ENCODE results near the gene PRM1. TPM values are rescaled to one million over a fixed set of nuclear protein-coding genes. Genes with fewer than 3 reads are reported as not detected.

The PRM1 gene
- total and polyA plus RNA-seq, 2 of the 8 experiments (the other 6 are each of a cell fraction or from before 2014, with no cell fraction given) = 0.54 to 0.82 TPM

GRCh38 chr16:11307639-11308492 is 26.7 kb upstream of the PRM1 start:
- Histone ChIP-seq H3K79me1 (ENCODE audit: low read depth, low read length) (no peaks in the 10 kb centered on the region), H2AFZ (ENCODE audit: low read length) (no peak overlapping the region), H3K23me2 (ENCODE audit: low read depth, low read length) (no peaks in the 10 kb centered on the region; the same call in 1 of the 2 replicates), H4K8ac (ENCODE audit: extremely low read depth, insufficient read depth, low read length) (no peak overlapping the region; the same call in 1 of the 2 replicates), H3K79me2 (ENCODE audit: control insufficient read depth in 1 of 2, insufficient read depth in 2 of 2, low read length in 2 of 2) (no peaks in the 10 kb centered on the region), H2AK5ac (ENCODE audit: low read depth, low read length) (peak overlapping the region; percentile 44; the same call in 1 of the 2 replicates), H2BK5ac (ENCODE audit: low read depth, low read length) (peak overlapping the region; percentile 90; the same call in 1 of the 2 replicates), H2BK20ac (ENCODE audit: low read length) (peak overlapping the region; percentile 93), H3K9ac (replicated peaks in 1 of 4; ENCODE audit: extremely low read depth in 1 of 4, low read depth in 3 of 4, low read length in 3 of 4) (no peak overlapping the region), H3K4me2 (ENCODE audit: insufficient read depth in 1 of 2, low read depth in 2 of 2, low read length in 2 of 2) (no peak overlapping the region), H3K9me3 (ENCODE audit: insufficient read depth in 2 of 2, low read depth in 1 of 2, low read length in 1 of 2) (no peaks in the 10 kb centered on the region), H3K4me1 (replicated peaks in 1 of 4; ENCODE audit: control insufficient read depth in 3 of 4, insufficient read depth in 4 of 4, low read length in 3 of 4) (peaks cover 4 to 17% (median 6%) of the 10 kb centered on the region in 4 experiments; a peak in 6 of 7 replicates), H4K91ac (replicated peaks; ENCODE audit: insufficient read length, low read length) (peak overlapping the region; percentile 95), H3K56ac (replicated peaks; ENCODE audit: insufficient read length, low read depth, low read length) (no peak overlapping the region), H3K23ac (ENCODE audit: insufficient read length) (no peak overlapping the region), H3K27me3 (replicated peaks in 1 of 4; ENCODE audit: control insufficient read depth in 3 of 4, extremely low read depth in 1 of 4, insufficient read depth in 3 of 4, low read length in 3 of 4) (no peaks in the 10 kb centered on the region), H3K36me3 (ENCODE audit: control insufficient read depth in 2 of 4, insufficient read depth in 4 of 4, low read length in 3 of 4) (no peaks in the 10 kb centered on the region), H4K20me1 (replicated peaks in 1 of 2; ENCODE audit: control insufficient read depth in 1 of 2, insufficient read depth in 2 of 2, low read length in 2 of 2) (no peaks in the 10 kb centered on the region), H3K14ac (ENCODE audit: insufficient read length) (no peak overlapping the region), H2BK12ac (ENCODE audit: low read depth, low read length) (peak overlapping the region; percentile 69; the same call in 1 of the 2 replicates), H3K4me3 (ENCODE audit: extremely low read depth in 1 of 4, insufficient read depth in 2 of 4, low read depth in 3 of 4, low read length in 4 of 4) (no peak overlapping the region), H3K27ac (ENCODE audit: low read depth, low read length) (no peak overlapping the region), H2BK15ac (ENCODE audit: low read length) (peak overlapping the region; percentile 77; the same call in 1 of the 2 replicates), H3K4ac (replicated peaks; ENCODE audit: insufficient read length, low read depth, low read length) (no peak overlapping the region), H3K18ac (ENCODE audit: extremely low read depth, low read length) (peak overlapping the region; percentile 71; the same call in 1 of the 2 replicates), H4K5ac (ENCODE audit: insufficient read length, low read depth, low read length) (no peak overlapping the region), H2BK120ac (replicated peaks; ENCODE audit: low read depth, low read length) (peak overlapping the region; percentile 79)
- 89% methylated on average over 21 of the region's 21 CpGs; no CpG with 5 or more reads in 1 of the 2 experiments for WGBS, 2 experiments (ENCODE audit: extremely low coverage in 1 of 2, insufficient coverage in 1 of 2, insufficient read length in 1 of 2, insufficient replicate concordance in 2 of 2, low coverage in 1 of 2, low lambda C conversion rate in 2 of 2, missing lambda C conversion rate in 1 of 2)
- ChIA-PET CTCF (ENCODE audit: partially characterized antibody) (interaction anchor here (0.9 to 2.6 kb wide), 5 partner anchors 11 to 80 kb away, joined by 3 to 7 read pairs (median 4); partner anchors contain the start of gene SOCS1), POLR2A (ENCODE audit: partially characterized antibody) (interaction anchor here (0.7 to 1.8 kb wide), 7 partner anchors 10 to 56 kb away, joined by 3 to 6 read pairs (median 4); partner anchors contain the start of gene SOCS1)
- DNase-seq (ENCODE audit: low read depth in 1 of 2, low spot score in 2 of 2) = no peak
- no peak for FAIRE-seq
- TF ChIP-seq ATF2 (IDR thresholded peaks at IDR 0.05; ENCODE audit: low read length) (no peak), RAD21 (IDR thresholded peaks at IDR 0.05 in 1 of 2, conservative IDR thresholded peaks at IDR 0.05 in 1 of 2; ENCODE audit: low read depth in 2 of 2, low read length in 2 of 2) (no peak), CHD1 (IDR thresholded peaks at IDR 0.05; ENCODE audit: low read depth, low read length) (no peak), GTF2F1 (IDR thresholded peaks at IDR 0.05; ENCODE audit: borderline replicate concordance, low read depth, low read length) (no peak), ZNF274 (IDR thresholded peaks at IDR 0.05; ENCODE audit: borderline replicate concordance, extremely low read depth, low read length) (no peak), BRCA1 (IDR thresholded peaks at IDR 0.05; ENCODE audit: low read depth, low read length) (no peak), RFX5 (IDR thresholded peaks at IDR 0.05; ENCODE audit: borderline replicate concordance, low read depth, low read length) (no peak), ASH2L (IDR thresholded peaks at IDR 0.05; ENCODE audit: low read length) (no peak)

Measured in H1 (cell line).